Panc1 (cell line): Measurements from ENCODE around the gene ACTR3C.
"Not testable (repeated sequence)": the region's sequence is repeated elsewhere in the genome, so short reads cannot be mapped to it uniquely, and the experiment has no call there.

Source experiments
- CTCF ChIP-seq: fragments of 450-650 bp; IDR thresholded peaks from 2 replicates; pipeline ENCODE4 v1.5.1; 2017; ENCODE audit warnings: mild to moderate bottlenecking
- POLR2AphosphoS5 ChIP-seq: IDR thresholded peaks from 2 replicates; pipeline ENCODE4 v1.6.1; 2012; ENCODE audit warnings: mild to moderate bottlenecking, low read depth, low read length, moderate library complexity
- TCF7L2 ChIP-seq: IDR thresholded peaks from 2 replicates; pipeline ENCODE4 v1.6.1; 2011; ENCODE audit warnings: mild to moderate bottlenecking, low read depth, low read length, inconsistent platforms

- not testable (repeated sequence) for TF ChIP-seq CTCF, POLR2AphosphoS5, TCF7L2
Observed at GRCh38 chr7:150268287-150268686, 55.1 kb downstream of the ACTR3C start.
